ENCODE data around the gene BRF1.

Gene BRF1

DNA sequence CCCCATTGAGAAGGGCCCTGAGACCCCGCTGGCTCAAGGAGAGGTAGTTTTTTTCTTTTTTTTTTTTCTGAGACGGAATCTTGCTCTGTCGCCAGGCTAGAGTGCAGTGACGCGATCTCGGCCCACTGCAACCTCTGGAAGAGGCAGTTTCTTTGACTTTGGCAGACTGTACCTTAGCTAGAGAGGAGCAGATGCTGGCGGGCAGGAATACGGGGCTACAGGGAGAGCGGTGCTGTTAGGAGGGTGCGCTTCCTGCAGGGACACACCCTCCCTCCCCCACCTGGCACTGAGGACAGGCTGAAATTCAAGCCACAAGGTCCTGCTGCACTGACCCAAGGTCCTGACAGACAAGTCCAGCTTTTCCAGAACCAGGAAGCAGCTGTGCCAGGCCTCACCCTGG, 87.4 kb downstream of the BRF1 start:
- Histone ChIP-seq H4K20me1 (ENCODE audit: control insufficient read depth, insufficient read depth, low read depth, low read length) (no peaks in the 10 kb centered on the region), H3K36me3 (ENCODE audit: control insufficient read depth, low read length) (peaks cover under 1% of the 10 kb centered on the region; the same call in 1 of the 2 replicates), H3K9me3 (ENCODE audit: control insufficient read depth, insufficient read depth, low read length) (no peaks in the 10 kb centered on the region; the same call in 1 of the 2 replicates), H3K4me2 (ENCODE audit: low read length) (no peak overlapping the region), H3K27ac (ENCODE audit: low read depth, low read length) (no peak overlapping the region), H3K27me3 (ENCODE audit: control insufficient read depth, low read length) (no peaks in the 10 kb centered on the region), H3K4me3 (ENCODE audit: low read length) (no peak overlapping the region), H3K9me2 (replicated peaks; ENCODE audit: control insufficient read depth, low read length) (no peaks in the 10 kb centered on the region), H3K79me2 (ENCODE audit: control insufficient read depth, low read length) (no peaks in the 10 kb centered on the region), H3F3A (ENCODE audit: control insufficient read depth, insufficient read depth) (no peaks in the 10 kb centered on the region; the same call in 1 of the 2 replicates), H3K4me1 (ENCODE audit: control insufficient read depth, low read length) (no peaks in the 10 kb centered on the region)
- TF ChIP-seq EZH2phosphoT487 (IDR thresholded peaks at IDR 0.05; ENCODE audit: borderline replicate concordance, low read length): no peak
- TF ChIP-seq, protein P1, sequence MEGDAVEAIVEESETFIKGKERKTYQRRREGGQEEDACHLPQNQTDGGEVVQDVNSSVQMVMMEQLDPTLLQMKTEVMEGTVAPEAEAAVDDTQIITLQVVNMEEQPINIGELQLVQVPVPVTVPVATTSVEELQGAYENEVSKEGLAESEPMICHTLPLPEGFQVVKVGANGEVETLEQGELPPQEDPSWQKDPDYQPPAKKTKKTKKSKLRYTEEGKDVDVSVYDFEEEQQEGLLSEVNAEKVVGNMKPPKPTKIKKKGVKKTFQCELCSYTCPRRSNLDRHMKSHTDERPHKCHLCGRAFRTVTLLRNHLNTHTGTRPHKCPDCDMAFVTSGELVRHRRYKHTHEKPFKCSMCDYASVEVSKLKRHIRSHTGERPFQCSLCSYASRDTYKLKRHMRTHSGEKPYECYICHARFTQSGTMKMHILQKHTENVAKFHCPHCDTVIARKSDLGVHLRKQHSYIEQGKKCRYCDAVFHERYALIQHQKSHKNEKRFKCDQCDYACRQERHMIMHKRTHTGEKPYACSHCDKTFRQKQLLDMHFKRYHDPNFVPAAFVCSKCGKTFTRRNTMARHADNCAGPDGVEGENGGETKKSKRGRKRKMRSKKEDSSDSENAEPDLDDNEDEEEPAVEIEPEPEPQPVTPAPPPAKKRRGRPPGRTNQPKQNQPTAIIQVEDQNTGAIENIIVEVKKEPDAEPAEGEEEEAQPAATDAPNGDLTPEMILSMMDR (IDR thresholded peaks at IDR 0.05; ENCODE audit: low read depth, low read length, poor library complexity, severe bottlenecking): no peak

DNA sequence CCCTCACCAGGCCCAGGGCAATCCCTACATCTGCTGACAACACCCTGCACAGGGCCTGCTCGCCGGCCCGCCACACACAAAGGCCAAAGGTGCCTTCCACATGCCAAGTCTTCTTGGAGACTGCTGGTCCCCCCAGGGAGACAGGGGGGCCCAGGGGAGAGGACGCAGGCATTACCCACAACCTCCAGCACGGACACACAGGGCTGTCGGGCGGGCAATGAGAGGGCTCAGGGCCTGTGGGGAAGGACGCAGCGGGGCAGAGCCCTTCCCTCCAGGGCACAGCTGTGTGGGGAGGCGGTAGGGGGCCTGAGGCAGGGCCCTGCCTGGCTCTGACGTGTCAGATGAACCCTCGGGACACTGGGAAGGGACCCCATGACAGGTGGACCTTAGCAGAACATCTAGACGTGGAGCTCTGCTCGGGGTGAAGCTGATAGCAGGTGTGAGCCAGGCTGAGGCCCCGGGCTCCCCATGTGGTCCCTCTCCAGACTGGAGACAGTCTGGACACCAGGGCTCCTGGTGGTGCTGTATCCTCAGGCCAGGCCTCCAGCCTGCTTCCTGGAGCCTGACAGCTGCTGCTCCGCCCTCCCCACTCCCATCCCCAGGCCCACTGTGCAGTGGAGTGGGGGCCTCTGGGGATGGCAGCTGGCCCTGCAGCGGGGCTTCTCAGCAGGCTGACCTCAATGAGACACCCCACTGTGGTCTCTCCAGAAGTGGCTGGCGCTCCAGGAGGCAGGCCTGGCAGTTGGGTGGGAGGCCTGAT, 88.1 kb downstream of the BRF1 start:
- Histone ChIP-seq H3K4me1 (ENCODE audit: control insufficient read depth, low read length) (no peaks in the 10 kb centered on the region), H3F3A (ENCODE audit: control insufficient read depth, insufficient read depth) (no peaks in the 10 kb centered on the region; the same call in 1 of the 2 replicates), H3K4me3 (ENCODE audit: low read length) (no peak overlapping the region), H3K9me3 (ENCODE audit: control insufficient read depth, insufficient read depth, low read length) (no peaks in the 10 kb centered on the region; the same call in 1 of the 2 replicates), H3K4me2 (ENCODE audit: low read length) (no peak overlapping the region), H4K20me1 (ENCODE audit: control insufficient read depth, insufficient read depth, low read depth, low read length) (no peaks in the 10 kb centered on the region), H3K36me3 (ENCODE audit: control insufficient read depth, low read length) (no peaks in the 10 kb centered on the region; the same call in 1 of the 2 replicates), H3K79me2 (ENCODE audit: control insufficient read depth, low read length) (no peaks in the 10 kb centered on the region), H3K27ac (ENCODE audit: low read depth, low read length) (no peak overlapping the region), H3K27me3 (ENCODE audit: control insufficient read depth, low read length) (no peaks in the 10 kb centered on the region), H3K9me2 (replicated peaks; ENCODE audit: control insufficient read depth, low read length) (no peaks in the 10 kb centered on the region)
- TF ChIP-seq, protein P1 (IDR thresholded peaks at IDR 0.05; ENCODE audit: low read depth, low read length, poor library complexity, severe bottlenecking): no peak
- TF ChIP-seq EZH2phosphoT487 (IDR thresholded peaks at IDR 0.05; ENCODE audit: borderline replicate concordance, low read length): no peak

DNA sequence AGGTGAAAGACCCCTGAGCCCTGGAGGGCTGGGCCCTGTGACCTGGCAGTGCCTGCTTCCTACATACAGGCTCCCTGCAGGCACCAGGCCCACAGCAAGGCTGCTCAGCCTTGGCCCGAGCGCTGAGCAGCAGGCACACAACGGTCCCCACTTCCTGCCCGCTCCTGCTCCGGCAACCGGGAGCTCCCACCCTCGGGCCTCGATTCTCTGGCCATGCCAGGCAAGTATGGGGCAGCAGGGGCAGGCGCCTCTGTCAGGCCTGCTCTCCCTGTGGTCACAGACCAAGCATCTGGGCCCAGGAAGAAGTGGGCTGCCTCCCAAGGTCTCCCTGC, 89.1 kb downstream of the BRF1 start:
- no peaks in the 10 kb centered on the region for H3K9me2 ChIP-seq (replicated peaks; ENCODE audit: control insufficient read depth, low read length)
- no peak overlapping the region for H3K4me2 ChIP-seq (ENCODE audit: low read length)
- no peaks in the 10 kb centered on the region for H3K27me3 ChIP-seq (ENCODE audit: control insufficient read depth, low read length)
- no peaks in the 10 kb centered on the region; the same call in 1 of the 2 replicates for H3K9me3 ChIP-seq (ENCODE audit: control insufficient read depth, insufficient read depth, low read length)
- H3F3A ChIP-seq (ENCODE audit: control insufficient read depth, insufficient read depth): no peaks in the 10 kb centered on the region; the same call in 1 of the 2 replicates
- H3K4me3 ChIP-seq (ENCODE audit: low read length): no peak overlapping the region
- no peaks in the 10 kb centered on the region for H3K79me2 ChIP-seq (ENCODE audit: control insufficient read depth, low read length)
- TF ChIP-seq, protein P1 (IDR thresholded peaks at IDR 0.05; ENCODE audit: low read depth, low read length, poor library complexity, severe bottlenecking): no peak
- TF ChIP-seq EZH2phosphoT487 (IDR thresholded peaks at IDR 0.05; ENCODE audit: borderline replicate concordance, low read length): no peak
- H3K27ac ChIP-seq (ENCODE audit: low read depth, low read length): no peak overlapping the region
- H3K36me3 ChIP-seq (ENCODE audit: control insufficient read depth, low read length): no peaks in the 10 kb centered on the region
- no peaks in the 10 kb centered on the region for H3K4me1 ChIP-seq (ENCODE audit: control insufficient read depth, low read length)
- H4K20me1 ChIP-seq (ENCODE audit: control insufficient read depth, insufficient read depth, low read depth, low read length): no peaks in the 10 kb centered on the region

All from DOHH2 (cell line).